Cortex of kidney (tissue), 1 donor: ENCODE results near the gene BNIP3.

ENCODE experiments used
- DNase-seq: peaks from one replicate; lab custom pipeline; 2025; lab: John Stamatoyannopoulos, UW

The BNIP3 gene

GRCh38 chr10:131949041-131949862, 32.5 kb downstream of the BNIP3 start:
- no peak for DNase-seq

GRCh38 chr10:131948501-131948900, 33.2 kb downstream of the BNIP3 start:
- DNase-seq, result no peak

- DNase-seq, result no peak
Measured at GRCh38 chr10:131947631-131948347, 33.9 kb downstream of the BNIP3 start.

DNA sequence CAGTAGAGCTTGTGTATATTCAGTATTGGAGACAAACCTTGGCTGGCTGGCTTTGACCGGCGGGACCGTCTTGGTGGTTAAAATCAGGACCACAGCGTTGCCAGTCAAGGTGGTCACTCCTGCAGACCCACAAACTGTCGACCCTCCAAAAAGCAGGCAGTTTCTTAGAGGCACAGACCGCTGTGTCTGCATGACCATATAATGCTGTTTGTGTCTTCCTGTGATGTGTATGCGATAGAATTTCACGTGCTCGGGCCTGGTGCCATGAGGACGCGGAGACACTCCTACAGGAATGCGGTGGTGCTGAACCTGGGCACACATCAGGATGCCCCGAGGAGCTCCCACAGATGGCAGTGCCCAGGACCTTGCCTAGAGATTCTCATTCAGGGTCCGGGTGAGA, 34.8 kb downstream of the BNIP3 start:
- DNase-seq, result no peak

DNA sequence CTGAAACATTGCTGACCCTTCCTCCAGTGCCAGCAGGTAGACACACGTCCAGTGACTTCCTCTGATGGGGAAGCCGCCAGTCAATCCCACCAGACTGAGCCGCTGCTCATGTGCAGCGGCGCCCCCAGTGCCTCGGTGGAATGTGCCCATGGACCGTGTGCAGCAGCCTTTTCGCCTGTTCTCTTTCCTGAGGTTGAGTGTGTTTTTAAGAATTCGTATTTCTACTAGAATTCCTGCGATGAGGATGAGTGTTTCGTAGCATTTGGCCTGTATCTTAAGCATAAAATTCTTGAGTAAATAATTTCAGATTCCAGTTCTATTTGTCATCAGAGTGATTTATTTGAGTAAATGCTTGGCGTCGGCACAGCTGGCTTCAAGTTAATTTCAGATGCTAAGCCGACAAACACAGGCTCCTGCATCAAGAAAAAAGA, 35.4 kb downstream of the BNIP3 start:
- no peak for DNase-seq

- no peak for DNase-seq
Measured at GRCh38 chr10:131944976-131945695, 36.6 kb downstream of the BNIP3 start.

GRCh38 chr10:131944412-131944811, 37.3 kb downstream of the BNIP3 start:
- DNase-seq, result no peak

DNA sequence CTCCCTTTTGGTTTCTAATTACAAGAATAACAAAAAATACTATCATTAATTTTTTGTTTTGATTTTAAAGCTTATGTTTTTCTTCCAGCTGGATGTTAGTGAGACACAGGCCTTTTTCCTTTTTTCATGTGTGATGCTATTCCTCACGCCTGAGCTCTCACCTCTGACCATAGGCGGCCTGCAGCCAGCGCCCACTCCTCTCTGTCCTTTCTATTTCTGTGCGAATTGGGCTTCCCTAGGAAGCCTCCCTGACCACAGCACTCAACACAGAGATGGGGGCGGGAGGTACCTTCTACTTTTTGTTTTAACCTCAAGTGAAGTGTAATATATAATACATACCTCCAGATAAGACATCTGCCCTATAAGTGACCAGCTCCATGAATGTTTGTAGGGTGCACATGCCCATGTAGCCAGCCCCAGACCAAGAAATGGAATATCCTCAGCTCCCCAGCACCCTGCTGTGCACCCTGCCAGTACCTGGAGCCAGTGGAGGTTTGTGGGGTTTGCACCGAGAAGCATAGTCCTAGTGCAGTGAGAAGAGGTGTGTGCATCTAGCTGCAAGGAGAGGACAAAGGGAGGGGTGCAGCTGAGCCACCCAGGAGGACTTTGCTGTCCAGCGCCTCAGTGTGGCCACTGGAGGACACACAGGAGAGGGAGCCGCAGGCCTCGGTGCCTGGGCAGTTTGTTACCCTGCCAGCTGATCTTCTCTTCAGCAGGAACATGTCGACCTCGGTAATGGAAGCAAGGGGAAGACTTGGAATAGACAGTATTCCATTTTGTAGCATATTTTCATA, 38.5 kb downstream of the BNIP3 start:
- no peak for DNase-seq

DNA sequence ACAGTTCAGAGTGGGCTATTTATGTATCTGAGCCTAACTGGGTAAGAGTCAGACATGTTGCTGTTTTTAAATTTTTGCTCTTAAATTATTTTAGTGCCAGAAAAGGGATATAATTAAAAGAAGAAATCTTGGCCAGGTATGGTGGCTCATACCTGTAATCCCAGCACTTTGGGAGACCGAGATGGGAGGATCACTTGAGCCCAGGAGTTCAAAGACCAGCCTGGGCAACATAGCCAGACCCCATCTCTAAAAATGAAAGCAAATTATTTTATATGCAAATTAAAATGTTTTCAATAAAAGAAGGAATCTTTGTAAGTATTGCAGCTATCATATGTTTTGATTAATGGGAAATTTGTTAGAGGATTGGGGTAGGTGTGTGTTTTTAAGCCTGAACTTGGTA, 39.3 kb downstream of the BNIP3 start:
- DNase-seq, result no peak

GRCh38 chr10:131938681-131939080, 43.0 kb downstream of the BNIP3 start:
- DNase-seq, result no peak

DNA sequence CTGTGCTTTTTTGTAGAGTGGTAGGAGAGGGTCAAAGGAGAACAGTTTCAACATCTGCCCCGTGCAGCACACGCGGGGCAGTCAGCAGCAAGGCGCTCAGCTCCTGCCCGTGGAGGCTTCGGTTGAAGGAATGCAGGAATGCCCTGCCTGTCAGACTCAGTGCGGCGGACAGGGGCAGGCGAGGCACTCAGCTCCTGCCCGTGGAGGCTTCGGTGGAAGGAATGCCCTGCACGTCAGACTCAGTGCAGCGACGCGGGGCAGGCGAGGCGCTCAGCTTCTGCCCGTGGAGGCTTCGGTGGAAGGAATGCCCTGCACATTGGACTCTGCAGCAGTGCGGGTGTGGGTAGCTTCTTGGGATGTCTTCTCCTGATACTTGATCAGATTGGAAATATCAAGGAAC, 43.9 kb downstream of the BNIP3 start:
- DNase-seq, result no peak

DNA sequence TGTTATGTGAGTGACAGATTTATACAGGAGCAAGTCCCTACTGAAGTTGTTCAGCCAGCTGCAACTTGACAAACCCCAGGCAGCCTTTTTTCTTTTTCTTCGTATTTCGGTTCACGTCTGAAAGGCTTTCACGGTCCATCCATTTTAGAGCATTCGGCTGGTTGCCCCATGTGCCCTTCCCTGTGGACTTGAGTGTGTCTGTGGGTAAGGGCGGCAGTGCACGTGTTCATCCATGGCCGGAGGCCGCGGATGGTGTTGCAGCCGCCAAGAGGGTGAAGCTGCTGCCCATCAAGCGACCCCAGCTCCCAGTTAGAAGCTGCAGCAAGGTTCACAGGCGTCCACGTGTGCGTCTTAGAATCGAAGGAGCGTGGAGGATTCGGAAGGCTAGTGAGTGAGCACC, 45.0 kb downstream of the BNIP3 start:
- DNase-seq, result no peak

DNA sequence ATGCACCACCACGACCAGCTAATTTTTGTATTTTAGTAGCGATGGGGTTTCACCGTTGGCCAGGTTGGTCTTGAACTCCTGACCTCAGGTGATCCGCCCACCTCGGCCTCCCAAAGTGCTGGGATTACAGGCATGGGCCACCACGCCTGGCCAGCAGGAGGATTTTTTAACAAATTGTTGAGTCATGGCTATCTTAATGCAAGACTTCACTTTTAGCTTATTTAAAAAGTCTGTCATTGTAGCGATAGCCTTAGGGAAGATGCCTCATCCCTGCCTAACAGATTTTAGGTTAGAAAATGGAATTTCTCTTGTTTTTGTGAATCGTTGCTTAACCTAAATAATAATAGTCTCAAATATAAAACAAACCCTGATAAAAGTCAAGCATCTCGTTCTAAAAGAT, 45.4 kb downstream of the BNIP3 start:
- DNase-seq, result no peak

GRCh38 chr10:131935260-131935659, 46.5 kb downstream of the BNIP3 start:
- no peak for DNase-seq

- DNase-seq, result no peak
Measured at GRCh38 chr10:131934769-131935168, 47.0 kb downstream of the BNIP3 start.

DNA sequence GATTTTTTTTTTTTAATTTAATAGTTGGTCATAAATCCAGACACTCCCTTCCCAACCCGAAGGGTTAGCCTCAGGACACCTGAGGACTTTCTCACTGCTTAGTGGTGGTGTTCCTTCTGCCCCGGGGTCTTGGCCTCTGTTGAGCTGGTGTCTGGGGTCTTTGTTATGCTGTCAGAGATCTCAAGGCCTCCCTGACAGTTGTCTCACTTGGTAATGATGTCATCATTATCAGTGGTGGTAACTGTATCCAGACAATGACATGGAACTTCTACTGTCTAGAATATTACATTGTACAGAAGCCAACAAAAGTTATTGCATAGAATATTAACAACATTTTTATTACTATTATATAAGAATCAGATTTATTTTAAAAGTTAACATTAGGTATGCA, 48.0 kb downstream of the BNIP3 start:
- no peak for DNase-seq

GRCh38 chr10:131933016-131933695, 48.6 kb downstream of the BNIP3 start:
- DNase-seq, result no peak

DNA sequence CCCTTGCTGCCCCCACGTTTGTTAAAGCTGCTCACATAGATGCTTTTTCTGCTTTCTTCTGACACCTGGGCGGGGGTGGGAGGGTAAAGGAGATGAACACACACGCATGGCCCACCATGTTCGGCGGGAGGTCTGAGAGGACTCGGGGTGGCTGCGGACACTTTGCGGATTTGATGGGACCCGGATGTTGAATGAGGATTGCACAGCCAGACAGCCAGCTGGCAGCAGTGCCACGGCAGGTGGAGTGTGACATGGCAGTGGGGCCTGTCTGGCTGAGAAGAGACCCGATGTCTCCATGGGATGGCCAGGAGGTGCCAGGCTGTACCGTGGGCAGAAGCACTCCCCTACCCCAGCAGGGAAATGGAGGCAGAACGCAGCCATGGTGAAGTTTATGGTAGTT, 49.7 kb downstream of the BNIP3 start:
- no peak for DNase-seq

GRCh38 chr10:131930586-131931330, 51.0 kb downstream of the BNIP3 start:
- no peak for DNase-seq

GRCh38 chr10:131930150-131930549, 51.6 kb downstream of the BNIP3 start:
- no peak for DNase-seq
